Nephron progenitor cell (in vitro differentiated cells): ENCODE results near the gene ST6GALNAC2.
"Not testable (repeated sequence)": the region's sequence is repeated elsewhere in the genome, so short reads cannot be mapped to it uniquely, and the experiment has no call there.

Source experiments
- DNase-seq: peaks from one replicate; pipeline ENCODE4 v3.0.0; 2021
- H3K27ac Mint-ChIP-seq: 2 replicates; pipeline ENCODE4 v1.8.0; 2021; ENCODE audit warnings: mild to moderate bottlenecking, moderate library complexity, mixed read lengths
- H3K27me3 Mint-ChIP-seq: 2 replicates; pipeline ENCODE4 v1.8.0; 2021; ENCODE audit warnings: mild to moderate bottlenecking, low read depth, mixed read lengths; ENCODE audit not compliant: poor library complexity
- H3K36me3 Mint-ChIP-seq: 2 replicates; pipeline ENCODE4 v1.8.0; 2021; ENCODE audit warnings: low read depth, mixed read lengths
- H3K4me1 Mint-ChIP-seq: 2 replicates; pipeline ENCODE4 v1.8.0; 2021; ENCODE audit warnings: mixed read lengths
- H3K4me3 Mint-ChIP-seq: 2 replicates; pipeline ENCODE4 v1.8.0; 2021; ENCODE audit warnings: mild to moderate bottlenecking, moderate library complexity, mixed read lengths
- H3K9me3 Mint-ChIP-seq: 2 replicates; pipeline ENCODE4 v1.8.0; 2021; ENCODE audit warnings: mild to moderate bottlenecking, moderate library complexity, mixed read lengths
- CTCF ChIP-seq: fragments of 200-600 bp; sonication (generic); IDR thresholded peaks from 2 replicates; pipeline ENCODE4 v1.5.0; 2021; ENCODE audit warnings: antibody characterized with exemption

The ST6GALNAC2 gene

GRCh38 chr17:76566988-76567431, 18.6 kb downstream of the ST6GALNAC2 start:
- Mint-ChIP-seq H3K9me3 (no peaks in the 10 kb centered on the region), H3K27ac (peak overlapping the region; percentile 84), H3K36me3 (peaks cover 33% of the 10 kb centered on the region), H3K27me3 (peaks cover 5% of the 10 kb centered on the region), H3K4me1 (peaks cover 43% of the 10 kb centered on the region), H3K4me3 (no peak overlapping the region)
- DNase-seq: no peak
- TF ChIP-seq CTCF: no peak

- Mint-ChIP-seq H3K9me3 (no peaks in the 10 kb centered on the region), H3K27me3 (peaks cover 5% of the 10 kb centered on the region), H3K36me3 (peaks cover 37% of the 10 kb centered on the region), H3K27ac (no peak overlapping the region), H3K4me3 (no peak overlapping the region), H3K4me1 (peaks cover 47% of the 10 kb centered on the region)
- no peak for TF ChIP-seq CTCF
- DNase-seq: no peak
These were observed 19.1 kb downstream of the ST6GALNAC2 start for GRCh38 chr17:76566613-76566943.

- no peaks in the 10 kb centered on the region for H3K9me3 Mint-ChIP-seq
- DNase-seq: no peak
- H3K36me3 Mint-ChIP-seq: peaks cover 42% of the 10 kb centered on the region
- no peak overlapping the region for H3K4me3 Mint-ChIP-seq
- peaks cover 50% of the 10 kb centered on the region for H3K4me1 Mint-ChIP-seq
- peaks cover 5% of the 10 kb centered on the region for H3K27me3 Mint-ChIP-seq
- TF ChIP-seq CTCF: no peak
- H3K27ac Mint-ChIP-seq: peak overlapping the region; percentile 47
These were observed 19.7 kb downstream of the ST6GALNAC2 start for GRCh38 chr17:76565728-76566612.

DNA sequence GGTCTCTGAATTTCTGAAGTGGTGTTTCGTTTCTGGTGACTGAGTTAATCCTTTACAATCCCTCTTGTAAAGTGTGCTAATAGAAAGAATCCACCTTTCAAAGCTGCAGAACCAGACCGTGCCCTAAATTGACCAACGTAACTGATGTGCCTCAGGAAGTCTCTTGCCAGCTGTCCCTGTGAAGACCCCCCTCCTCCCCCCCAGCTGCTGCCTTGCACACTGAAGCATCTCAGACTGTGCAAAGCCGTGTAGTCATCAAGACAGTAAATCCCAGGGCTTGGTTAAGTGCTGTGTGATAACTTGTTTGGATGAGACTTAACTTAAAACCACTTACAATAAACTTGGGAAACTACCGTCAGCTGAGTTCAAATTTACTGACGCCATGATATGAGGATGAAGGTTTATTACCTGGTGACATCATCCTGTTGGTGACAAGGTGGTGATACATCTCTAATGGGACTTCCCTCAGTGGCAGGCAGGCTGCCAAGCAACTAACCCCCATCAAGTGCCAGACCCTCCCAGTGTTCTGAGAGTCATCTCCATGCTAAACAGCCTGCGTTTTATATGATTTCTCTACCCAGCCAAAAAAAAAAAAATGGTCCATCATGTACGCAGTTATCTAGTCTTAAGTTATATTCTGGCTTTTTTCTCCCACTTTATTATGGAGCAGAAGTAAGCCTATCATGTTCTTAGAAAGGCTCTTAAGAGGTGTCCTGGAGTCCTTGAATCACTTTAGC, 20.5 kb downstream of the ST6GALNAC2 start:
- not testable (repeated sequence) for H3K27me3 Mint-ChIP-seq, H3K9me3 Mint-ChIP-seq, H3K4me3 Mint-ChIP-seq, DNase-seq
- Mint-ChIP-seq H3K27ac (peak overlapping the region; percentile 64), H3K36me3 (peaks cover 49% of the 10 kb centered on the region), H3K4me1 (peaks cover 58% of the 10 kb centered on the region)

DNA sequence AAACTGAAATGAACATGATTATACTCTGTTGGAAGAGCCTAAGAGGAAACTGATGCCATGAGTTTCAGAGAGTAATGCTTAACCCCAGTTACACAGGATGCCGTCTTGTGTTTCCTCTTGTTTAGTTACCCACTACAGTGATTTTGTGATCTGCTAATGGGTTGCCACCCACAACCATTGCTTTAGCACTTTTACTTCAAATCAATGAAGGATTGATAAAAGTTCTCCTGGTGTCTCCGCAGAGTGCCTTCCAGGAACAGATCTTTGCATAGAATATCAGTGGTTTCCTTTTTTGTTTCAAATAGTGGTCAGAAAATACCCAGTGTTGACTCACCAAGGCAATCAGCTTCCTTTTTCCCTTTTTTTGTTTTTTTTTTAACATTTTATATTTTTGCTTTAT, 22.3 kb downstream of the ST6GALNAC2 start:
- peaks cover 67% of the 10 kb centered on the region for H3K4me1 Mint-ChIP-seq
- H3K4me3 Mint-ChIP-seq, DNase-seq, H3K27me3 Mint-ChIP-seq, H3K27ac Mint-ChIP-seq, H3K9me3 Mint-ChIP-seq: not testable (repeated sequence)
- H3K36me3 Mint-ChIP-seq: peaks cover 59% of the 10 kb centered on the region

- Mint-ChIP-seq H3K27ac (peak overlapping the region; percentile 90), H3K4me3 (no peak overlapping the region), H3K27me3 (no peaks in the 10 kb centered on the region), H3K36me3 (peaks cover 59% of the 10 kb centered on the region), H3K4me1 (peaks cover 67% of the 10 kb centered on the region), H3K9me3 (no peaks in the 10 kb centered on the region)
- DNase-seq: no peak
- TF ChIP-seq CTCF: no peak
These were observed 22.9 kb downstream of the ST6GALNAC2 start for GRCh38 chr17:76562734-76563148.
